Peyer's patch (tissue), 4 donors: ENCODE results near the gene KRTAP6-2.

Experiments used
- POLR2A ChIP-seq, 2 donors: fragments of 450-650 bp; IDR thresholded peaks; one replicate each; pipeline ENCODE4 v1.5.1; 2017; ENCODE audit warnings: antibody characterized with exemption in 2 of 2, mild to moderate bottlenecking in 2 of 2, moderate library complexity in 2 of 2
- TF ChIP-seq, protein P1 (sequence below), 6 experiments: fragments of 450-650 bp in 4 of 6; fragments of 200-600 bp in 2 of 6; sonication (generic) in 1 of 6; IDR thresholded peaks; one replicate each; pipeline ENCODE4 v1.5.1; 2017 to 2019; ENCODE audit warnings: antibody characterized with exemption in 6 of 6, mild to moderate bottlenecking in 3 of 6, moderate library complexity in 1 of 6

GRCh38 chr21:30628109-30628508 is 29.4 kb upstream of the KRTAP6-2 start:
- TF ChIP-seq, protein P1, sequence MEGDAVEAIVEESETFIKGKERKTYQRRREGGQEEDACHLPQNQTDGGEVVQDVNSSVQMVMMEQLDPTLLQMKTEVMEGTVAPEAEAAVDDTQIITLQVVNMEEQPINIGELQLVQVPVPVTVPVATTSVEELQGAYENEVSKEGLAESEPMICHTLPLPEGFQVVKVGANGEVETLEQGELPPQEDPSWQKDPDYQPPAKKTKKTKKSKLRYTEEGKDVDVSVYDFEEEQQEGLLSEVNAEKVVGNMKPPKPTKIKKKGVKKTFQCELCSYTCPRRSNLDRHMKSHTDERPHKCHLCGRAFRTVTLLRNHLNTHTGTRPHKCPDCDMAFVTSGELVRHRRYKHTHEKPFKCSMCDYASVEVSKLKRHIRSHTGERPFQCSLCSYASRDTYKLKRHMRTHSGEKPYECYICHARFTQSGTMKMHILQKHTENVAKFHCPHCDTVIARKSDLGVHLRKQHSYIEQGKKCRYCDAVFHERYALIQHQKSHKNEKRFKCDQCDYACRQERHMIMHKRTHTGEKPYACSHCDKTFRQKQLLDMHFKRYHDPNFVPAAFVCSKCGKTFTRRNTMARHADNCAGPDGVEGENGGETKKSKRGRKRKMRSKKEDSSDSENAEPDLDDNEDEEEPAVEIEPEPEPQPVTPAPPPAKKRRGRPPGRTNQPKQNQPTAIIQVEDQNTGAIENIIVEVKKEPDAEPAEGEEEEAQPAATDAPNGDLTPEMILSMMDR (IDR thresholded peaks at IDR 0.05) = no peak
- no peak for TF ChIP-seq POLR2A (IDR thresholded peaks at IDR 0.05)
